Fibroblast of skin of back (primary cell): ENCODE results near the gene MNAT1. TPM values are rescaled to one million over a fixed set of nuclear protein-coding genes. Genes with fewer than 3 reads are reported as not detected.
"Not testable (repeated sequence)": the region's sequence is repeated elsewhere in the genome, so short reads cannot be mapped to it uniquely, and the experiment has no call there.

Experiments
- DNase-seq: peaks from one replicate; pipeline ENCODE4 v3.0.0-alpha.2; 2013
- polyA plus RNA-seq, 2 experiments: library from polyadenylated mRNA; unstranded; fragments of 120-200 nt; gene quantifications; one replicate each; pipeline ENCODE4 v1.2.1, GENCODE V29; 2013; ENCODE audit not compliant: insufficient read length in 2 of 2

Gene MNAT1
- polyA plus RNA-seq (2013, experiment 1 of 2; ENCODE audit: insufficient read length), result 38.5 TPM
- 34.7 TPM for polyA plus RNA-seq (2013, experiment 2 of 2; ENCODE audit: insufficient read length)

- DNase-seq, result peak; percentile 82
These were observed at the start of gene MNAT1 for GRCh38 chr14:60734465-60735242. TSS of gene MNAT1 (plus strand) at chr14:60734761. CDS start at chr14:60734863, 102 bp downstream.

GRCh38 chr14:60686865-60687264, 47.7 kb upstream of the MNAT1 start:
- DNase-seq, result no peak

- DNase-seq, result no peak
These were observed 43.0 kb upstream of the MNAT1 start for GRCh38 chr14:60691383-60692113.

- DNase-seq, result no peak
These were observed 39.2 kb upstream of the MNAT1 start for GRCh38 chr14:60695327-60695726.

GRCh38 chr14:60700598-60700997, 34.0 kb upstream of the MNAT1 start:
- DNase-seq, result no peak

- no peak for DNase-seq
These were observed 29.5 kb upstream of the MNAT1 start for GRCh38 chr14:60705100-60705499.

GRCh38 chr14:60707858-60708257, 26.7 kb upstream of the MNAT1 start:
- no peak for DNase-seq

GRCh38 chr14:60710494-60710893, 24.1 kb upstream of the MNAT1 start:
- no peak for DNase-seq

- DNase-seq, result no peak
These were observed 21.0 kb upstream of the MNAT1 start for GRCh38 chr14:60713513-60713912.

GRCh38 chr14:60720391-60720790, 14.2 kb upstream of the MNAT1 start:
- peak; percentile 12 for DNase-seq

- peak; percentile 2 for DNase-seq
These were observed 13.6 kb upstream of the MNAT1 start for GRCh38 chr14:60720962-60721325.

- peak; percentile 69 for DNase-seq
These were observed 13.0 kb upstream of the MNAT1 start for GRCh38 chr14:60721326-60722106.

- no peak for DNase-seq
These were observed 12.5 kb upstream of the MNAT1 start for GRCh38 chr14:60722107-60722356.

- DNase-seq, result peak; percentile 70
These were observed 12.0 kb upstream of the MNAT1 start for GRCh38 chr14:60722357-60723115.

- DNase-seq, result peak; percentile 51
These were observed 11.2 kb upstream of the MNAT1 start for GRCh38 chr14:60723116-60723906.

GRCh38 chr14:60723907-60724618, 10.5 kb upstream of the MNAT1 start, which contains the start of gene SIX4:
TSS of gene SIX4 (minus strand) at chr14:60724351. CDS start at chr14:60724074, 277 bp downstream.
- DNase-seq, result peak; percentile 88

- DNase-seq, result not testable (repeated sequence)
These were observed 3.3 kb upstream of the MNAT1 start for GRCh38 chr14:60731291-60731690.

GRCh38 chr14:60732840-60733483, 1.6 kb upstream of the MNAT1 start:
- DNase-seq, result no peak

- no peak for DNase-seq
These were observed 855 bp downstream of the MNAT1 start for GRCh38 chr14:60735416-60735815.

GRCh38 chr14:60736494-60736893, 1.9 kb downstream of the MNAT1 start:
- DNase-seq, result peak; percentile 81
